IMR-90 (cell line): ENCODE results near the gene EXOC4. TPM values are rescaled to one million over a fixed set of nuclear protein-coding genes. Genes with fewer than 3 reads are reported as not detected.

Source experiments
- ATAC-seq: fragments of 200-7000 bp; cut with Tn5 transposase; 2 replicates; pipeline ENCODE4 v1.9.1; 2020; ENCODE audit warnings: low read depth, mild to moderate bottlenecking, moderate library complexity
- BruUV-seq: library from RNA; stranded (reverse); fragments of 400-500 nt; replicated peaks from 2 replicates; lab custom pipeline; 2021; lab: Mats Ljungman, UMichigan
- CTCF ChIA-PET: fragments of 300-600 bp; formaldehyde crosslinking; extraction: SDS; loops from one replicate; lab custom pipeline; 2021; ENCODE audit warnings: antibody characterized with exemption; lab: Yijun Ruan, JAX
- POLR2A ChIA-PET: fragments of 300-600 bp; sonication (Branson Sonifier 250); formaldehyde crosslinking; loops from one replicate; lab custom pipeline; 2022; ENCODE audit warnings: antibody characterized with exemption; ENCODE audit not compliant: unreplicated experiment; lab: Charles Lee
- DNase-seq: peaks from one replicate; pipeline ENCODE4 v3.0.0; 2013
- H2AFZ ChIP-seq: replicated peaks from 2 replicates; pipeline ENCODE3; 2013; ENCODE audit warnings: low read length, mild to moderate bottlenecking; ENCODE audit not compliant: poor library complexity
- H2AK5ac ChIP-seq: 2 replicates; pipeline ENCODE4 v1.6.1; 2013; ENCODE audit warnings: low read depth, low read length, inconsistent platforms
- H2AK9ac ChIP-seq: replicated peaks from 2 replicates; pipeline ENCODE3; 2013; ENCODE audit warnings: mild to moderate bottlenecking, low read depth, low read length, moderate library complexity; ENCODE audit not compliant: poor library complexity
- H2BK120ac ChIP-seq: 2 replicates; pipeline ENCODE4 v1.6.1; 2013; ENCODE audit warnings: low read depth, low read length, inconsistent platforms
- H2BK15ac ChIP-seq: 3 replicates; pipeline ENCODE4 v1.6.1; 2013; ENCODE audit warnings: low read depth, low read length, inconsistent platforms
- H2BK20ac ChIP-seq: 2 replicates; pipeline ENCODE4 v1.6.1; 2013; ENCODE audit warnings: low read depth, mild to moderate bottlenecking, inconsistent platforms, low read length, moderate library complexity
- H2BK5ac ChIP-seq: 2 replicates; pipeline ENCODE4 v1.6.1; 2013; ENCODE audit warnings: mild to moderate bottlenecking, low read depth, low read length, inconsistent platforms; ENCODE audit not compliant: poor library complexity, severe bottlenecking
- H3K14ac ChIP-seq: replicated peaks from 2 replicates; pipeline ENCODE4 v1.6.1; 2013; ENCODE audit warnings: low read depth, low read length, inconsistent platforms
- H3K18ac ChIP-seq: 2 replicates; pipeline ENCODE4 v1.6.1; 2013; ENCODE audit warnings: low read depth, low read length, control low read depth
- H3K23ac ChIP-seq: 2 replicates; pipeline ENCODE4 v1.6.1; 2013; ENCODE audit warnings: low read depth, low read length, inconsistent platforms
- H3K27ac ChIP-seq: 2 replicates; pipeline ENCODE4 v1.5.1; 2013; ENCODE audit warnings: mild to moderate bottlenecking, control low read depth, low read length; ENCODE audit not compliant: insufficient read depth
- H3K27me3 ChIP-seq: 2 replicates; pipeline ENCODE4 v1.6.1; 2013; ENCODE audit warnings: low read length; ENCODE audit not compliant: control insufficient read depth, insufficient read depth
- H3K36me3 ChIP-seq: 2 replicates; pipeline ENCODE4 v1.6.1; 2013; ENCODE audit warnings: low read length, mixed read lengths; ENCODE audit not compliant: control insufficient read depth, insufficient read depth
- H3K4ac ChIP-seq: 2 replicates; pipeline ENCODE4 v1.6.1; 2013; ENCODE audit warnings: low read depth, low read length, inconsistent platforms
- H3K4me1 ChIP-seq: 2 replicates; pipeline ENCODE4 v1.6.1; 2013; ENCODE audit warnings: low read length, mixed read lengths; ENCODE audit not compliant: control insufficient read depth, insufficient read depth
- H3K4me2 ChIP-seq: 2 replicates; pipeline ENCODE4 v1.6.1; 2013; ENCODE audit warnings: low read depth, mild to moderate bottlenecking, control low read depth, low read length, moderate library complexity
- H3K4me3 ChIP-seq: 2 replicates; pipeline ENCODE4 v1.5.1; 2013; ENCODE audit warnings: low read depth, mild to moderate bottlenecking, control low read depth, low read length, moderate library complexity; ENCODE audit not compliant: insufficient read depth
- H3K56ac ChIP-seq: 2 replicates; pipeline ENCODE4 v1.6.1; 2013; ENCODE audit warnings: low read length, inconsistent platforms; ENCODE audit not compliant: insufficient read depth; ENCODE audit errors: extremely low read depth
- H3K79me1 ChIP-seq, 2 experiments: 2 replicates each; pipeline ENCODE4 v1.6.1; 2013; ENCODE audit warnings: low read length in 2 of 2, inconsistent platforms in 1 of 2, low read depth in 1 of 2
- H3K9ac ChIP-seq: 2 replicates; pipeline ENCODE4 v1.6.1; 2013; ENCODE audit warnings: low read depth, low read length, control low read depth
- H3K9me1 ChIP-seq: 2 replicates; pipeline ENCODE4 v1.6.1; 2013; ENCODE audit warnings: low read length, inconsistent platforms; ENCODE audit not compliant: insufficient read depth
- H3K9me3 ChIP-seq: 2 replicates; pipeline ENCODE4 v1.6.1; 2013; ENCODE audit warnings: low read length; ENCODE audit not compliant: control insufficient read depth, insufficient read depth
- H4K20me1 ChIP-seq: 2 replicates; pipeline ENCODE4 v1.6.1; 2013; ENCODE audit warnings: low read length, inconsistent platforms; ENCODE audit not compliant: insufficient read depth
- H4K5ac ChIP-seq: 2 replicates; pipeline ENCODE4 v1.6.1; 2013; ENCODE audit warnings: mild to moderate bottlenecking, low read depth, low read length, control low read depth
- H4K8ac ChIP-seq, 2 experiments: 2 replicates each; pipeline ENCODE4 v1.6.1; 2013; ENCODE audit warnings: low read depth in 2 of 2, low read length in 2 of 2, control low read depth in 1 of 2, inconsistent platforms in 1 of 2
- H4K91ac ChIP-seq: 2 replicates; pipeline ENCODE4 v1.6.1; 2013; ENCODE audit warnings: low read depth, low read length, inconsistent platforms; ENCODE audit not compliant: insufficient read depth
- BHLHE40 ChIP-seq: fragments of 150-350 bp; IDR thresholded peaks from 2 replicates; pipeline ENCODE4 v1.6.1; 2016; ENCODE audit warnings: mild to moderate bottlenecking, low read depth, low read length
- CEBPB ChIP-seq: IDR thresholded peaks from 2 replicates; pipeline ENCODE4 v1.6.1; 2012; ENCODE audit warnings: low read depth, low read length, improper control_type of control experiment
- CHD1 ChIP-seq: IDR thresholded peaks from 2 replicates; pipeline ENCODE4 v1.6.1; 2012; ENCODE audit warnings: low read depth, low read length, improper control_type of control experiment
- CTCF ChIP-seq: conservative IDR thresholded peaks from 2 replicates; pipeline ENCODE4 v1.5.1; 2012; ENCODE audit warnings: mild to moderate bottlenecking, low read depth, low read length, improper control_type of control experiment
- ELK1 ChIP-seq: fragments of 150-350 bp; IDR thresholded peaks from 2 replicates; pipeline ENCODE4 v1.6.1; 2016; ENCODE audit warnings: low read depth, mild to moderate bottlenecking, low read length, moderate library complexity, borderline replicate concordance
- MAFK ChIP-seq: IDR thresholded peaks from 2 replicates; pipeline ENCODE4 v1.6.1; 2012; ENCODE audit warnings: low read depth, low read length, improper control_type of control experiment
- MAZ ChIP-seq: IDR thresholded peaks from 2 replicates; pipeline ENCODE4 v1.6.1; 2012; ENCODE audit warnings: low read depth, mild to moderate bottlenecking, low read length, improper control_type of control experiment, moderate library complexity, borderline replicate concordance
- MXI1 ChIP-seq: IDR thresholded peaks from 2 replicates; pipeline ENCODE4 v1.6.1; 2012; ENCODE audit warnings: low read depth, mild to moderate bottlenecking, low read length, moderate library complexity, borderline replicate concordance
- NFE2L2 ChIP-seq: fragments of 150-350 bp; IDR thresholded peaks from 2 replicates; pipeline ENCODE4 v1.6.1; 2016; ENCODE audit warnings: low read depth, mild to moderate bottlenecking, low read length
- POLR2A ChIP-seq: IDR thresholded peaks from 2 replicates; pipeline ENCODE4 v1.6.1; 2012; ENCODE audit warnings: mild to moderate bottlenecking, low read depth, low read length
- RCOR1 ChIP-seq: IDR thresholded peaks from 2 replicates; pipeline ENCODE4 v1.6.1; 2012; ENCODE audit warnings: mild to moderate bottlenecking, low read length, improper control_type of control experiment; ENCODE audit not compliant: insufficient replicate concordance
- RFX5 ChIP-seq: IDR thresholded peaks from 2 replicates; pipeline ENCODE4 v1.8.0; 2012; ENCODE audit warnings: low read depth, mild to moderate bottlenecking, low read length, moderate library complexity
- SMC3 ChIP-seq: fragments of 150-350 bp; IDR thresholded peaks from 2 replicates; pipeline ENCODE4 v1.6.1; 2016; ENCODE audit warnings: low read depth, mild to moderate bottlenecking, antibody characterized with exemption, low read length, moderate library complexity
- USF2 ChIP-seq: fragments of 150-350 bp; IDR thresholded peaks from 2 replicates; pipeline ENCODE4 v1.6.1; 2017; ENCODE audit warnings: mild to moderate bottlenecking, antibody characterized with exemption, low read length, low read depth
- WGBS, 2 experiments: methylation state at CpG; one replicate each; pipeline versions ENCODE4 v1.1.5 to v1.1.7; 2013; ENCODE audit warnings: missing lambda C conversion rate in 2 of 2; ENCODE audit not compliant: insufficient read length in 1 of 2; ENCODE audit errors: extremely low coverage in 2 of 2; 5-methylcytosine and 5-hydroxymethylcytosine counted together
- dilution Hi-C: fragments of 300-500 bp; cut with HindIII; formaldehyde crosslinking; loops from one replicate; pipeline ENCODE4 v1.14.3; 2018; ENCODE audit warnings: low sequenced_read_pairs; ENCODE audit not compliant: unreplicated experiment
- in situ Hi-C: fragments of 300-500 bp; cut with MboI; formaldehyde crosslinking; loops from 3 replicates; pipeline ENCODE4 v1.14.3; 2019; ENCODE audit warnings: low sequenced_read_pairs, inconsistent platforms, mixed read lengths
- intact Hi-C: fragments of 100-400 bp; cut with micrococcal nuclease; formaldehyde crosslinking; loops from 2 replicates; pipeline ENCODE4 v1.10.0; 2022
- polyA plus RNA-seq, 3 experiments: library from polyadenylated mRNA; depleted of rRNA; stranded (reverse); fragments of >200 nt; gene quantifications; 2 replicates each; pipeline ENCODE4 v1.2.3, GENCODE V29; 2012; ENCODE audit warnings: low replicate concordance in 1 of 3
- total RNA-seq: library from RNA; depleted of rRNA; stranded (reverse); fragments of >200 nt; gene quantifications from 2 replicates; pipeline ENCODE4 v1.2.3, GENCODE V29; 2012

EXOC4 gene
- total and polyA plus RNA-seq, 2 of the 4 experiments (the other 2 are of a cell fraction) = 25.4 to 94.6 TPM

- Histone ChIP-seq H3K9me1 (peaks cover 11% of the 10 kb centered on the region), H3K56ac (no peak overlapping the region; the same call in 1 of the 2 replicates), H3K36me3 (no peaks in the 10 kb centered on the region), H4K20me1 (no peaks in the 10 kb centered on the region), H3K9me3 (no peaks in the 10 kb centered on the region), H2BK120ac (peak overlapping the region; percentile 26; the same call in 1 of the 2 replicates), H3K79me1 (peaks cover 11 to 26% of the 10 kb centered on the region in 2 experiments; a peak in 3 of 4 replicates), H3K4me3 (no peak overlapping the region), H3K9ac (no peak overlapping the region), H2BK20ac (no peak overlapping the region), H2AK9ac (no peak overlapping the region), H2BK15ac (peak overlapping the region; percentile 94; the same call in 2 of the 3 replicates), H3K18ac (peak overlapping the region; percentile 22; the same call in 1 of the 2 replicates), H3K27me3 (no peaks in the 10 kb centered on the region), H3K4me1 (peaks cover 13% of the 10 kb centered on the region), H3K4ac (peak overlapping the region; percentile 71; the same call in 1 of the 2 replicates), H3K14ac (no peak overlapping the region; the same call in 1 of the 2 replicates), H4K91ac (0 out of 2 replicates have a peak overlapping the region, but pooled peaks have one; percentile 29), H2AFZ (no peak overlapping the region), H3K27ac (peak overlapping the region; percentile 40; the same call in 1 of the 2 replicates), H4K5ac (0 out of 2 replicates have a peak overlapping the region, but pooled peaks have one; percentile 68), H3K23ac (no peak overlapping the region), H4K8ac (peak overlapping the region in 1 of 2 experiments; percentile 27; a peak in 1 of 4 replicates), H3K4me2 (no peak overlapping the region), H2AK5ac (peak overlapping the region; percentile 90), H2BK5ac (peak overlapping the region; percentile 46)
- WGBS, 2 experiments = no CpG with 5 or more reads among the region's 6 CpGs
- CTCF ChIA-PET = interaction anchor here (0.6 to 1.0 kb wide), 2 partner anchors 18 to 151 kb away, joined by 3 to 4 read pairs; no protein-coding TSS in a partner anchor
- DNase-seq (no peak), ATAC-seq (no peak)
- dilution Hi-C loops (no loop called here), intact Hi-C loops (loop anchor here (5.0 kb wide), 2 partner anchors 67 to 162 kb away; no protein-coding TSS in a partner anchor), in situ Hi-C loops (no loop called here)
- no TSS peak for BruUV-seq
- POLR2A ChIA-PET = no interaction called here
- TF ChIP-seq SMC3 (no peak), CEBPB (no peak), POLR2A (no peak), USF2 (no peak), MAFK (no peak), NFE2L2 (no peak), BHLHE40 (no peak), RCOR1 (no peak), MXI1 (no peak), CHD1 (no peak), CTCF (no peak), ELK1 (no peak), MAZ (no peak), RFX5 (no peak)
Observed at GRCh38 chr7:133584956-133585668, 332.2 kb downstream of the EXOC4 start.
